Peyer's patch (tissue), 4 donors: ENCODE results near the gene JAK1. TPM values are rescaled to one million over a fixed set of nuclear protein-coding genes. Genes with fewer than 3 reads are reported as not detected.

Experiments
- DNase-seq, 3 donors: peaks; one replicate each; pipeline ENCODE4 v3.0.0-alpha.2; 2017 to 2019
- H3K27ac ChIP-seq, 4 donors: fragments of 200-600 bp; sonication (generic); one replicate each; pipeline ENCODE4 v1.5.1; 2016 to 2019
- H3K27me3 ChIP-seq, 2 donors: fragments of 200-600 bp; sonication (generic); one replicate each; pipeline ENCODE4 v1.5.1; 2019
- H3K36me3 ChIP-seq, 3 donors: fragments of 200-600 bp; sonication (generic); one replicate each; pipeline ENCODE4 v1.5.1; 2016 to 2019
- H3K4me1 ChIP-seq, 4 donors: fragments of 200-600 bp; sonication (generic); one replicate each; pipeline ENCODE4 v1.5.1; 2016 to 2019
- H3K4me3 ChIP-seq, 4 donors: fragments of 200-600 bp; sonication (generic); 1 replicate in 3 of 4; 2 replicates in 1 of 4; pipeline ENCODE4 v1.5.1; 2016 to 2019; ENCODE audit warnings: mild to moderate bottlenecking in 1 of 4
- H3K9me3 ChIP-seq, 4 donors: fragments of 200-600 bp; sonication (generic); one replicate each; pipeline ENCODE4 v1.5.1; 2016 to 2019; ENCODE audit warnings: mild to moderate bottlenecking in 1 of 4
- POLR2A ChIP-seq, 2 donors: fragments of 450-650 bp; IDR thresholded peaks; one replicate each; pipeline ENCODE4 v1.5.1; 2017; ENCODE audit warnings: antibody characterized with exemption in 2 of 2, mild to moderate bottlenecking in 2 of 2, moderate library complexity in 2 of 2
- total RNA-seq, 4 donors: library from RNA; depleted of rRNA; stranded (reverse); fragments of >200 nt; gene quantifications; one replicate each; pipeline ENCODE4 v1.1.0, GENCODE V29; 2016
- TF ChIP-seq, protein P1 (sequence below), 6 experiments: fragments of 450-650 bp in 4 of 6; fragments of 200-600 bp in 2 of 6; sonication (generic) in 1 of 6; IDR thresholded peaks; one replicate each; pipeline ENCODE4 v1.5.1; 2017 to 2019; ENCODE audit warnings: antibody characterized with exemption in 6 of 6, mild to moderate bottlenecking in 3 of 6, moderate library complexity in 1 of 6

Gene JAK1
- total RNA-seq, 4 donors from 2014 or later: 116 to 251 (median 126) TPM

GRCh38 chr1:64892576-64893573, 73.5 kb downstream of the JAK1 start:
- no peak for DNase-seq
- TF ChIP-seq, protein P1, sequence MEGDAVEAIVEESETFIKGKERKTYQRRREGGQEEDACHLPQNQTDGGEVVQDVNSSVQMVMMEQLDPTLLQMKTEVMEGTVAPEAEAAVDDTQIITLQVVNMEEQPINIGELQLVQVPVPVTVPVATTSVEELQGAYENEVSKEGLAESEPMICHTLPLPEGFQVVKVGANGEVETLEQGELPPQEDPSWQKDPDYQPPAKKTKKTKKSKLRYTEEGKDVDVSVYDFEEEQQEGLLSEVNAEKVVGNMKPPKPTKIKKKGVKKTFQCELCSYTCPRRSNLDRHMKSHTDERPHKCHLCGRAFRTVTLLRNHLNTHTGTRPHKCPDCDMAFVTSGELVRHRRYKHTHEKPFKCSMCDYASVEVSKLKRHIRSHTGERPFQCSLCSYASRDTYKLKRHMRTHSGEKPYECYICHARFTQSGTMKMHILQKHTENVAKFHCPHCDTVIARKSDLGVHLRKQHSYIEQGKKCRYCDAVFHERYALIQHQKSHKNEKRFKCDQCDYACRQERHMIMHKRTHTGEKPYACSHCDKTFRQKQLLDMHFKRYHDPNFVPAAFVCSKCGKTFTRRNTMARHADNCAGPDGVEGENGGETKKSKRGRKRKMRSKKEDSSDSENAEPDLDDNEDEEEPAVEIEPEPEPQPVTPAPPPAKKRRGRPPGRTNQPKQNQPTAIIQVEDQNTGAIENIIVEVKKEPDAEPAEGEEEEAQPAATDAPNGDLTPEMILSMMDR (IDR thresholded peaks at IDR 0.05): no peak
- no peak for TF ChIP-seq POLR2A (IDR thresholded peaks at IDR 0.05)
- H3K27me3 ChIP-seq: no peaks in the 10 kb centered on the region
- H3K36me3 ChIP-seq: no peaks in the 10 kb centered on the region
- no peak overlapping the region for H3K4me3 ChIP-seq
- H3K4me1 ChIP-seq: peaks cover 0 to 66% (median 9%) of the 10 kb centered on the region in 4 donors
- H3K27ac ChIP-seq: no peak overlapping the region
- no peaks in the 10 kb centered on the region for H3K9me3 ChIP-seq

DNA sequence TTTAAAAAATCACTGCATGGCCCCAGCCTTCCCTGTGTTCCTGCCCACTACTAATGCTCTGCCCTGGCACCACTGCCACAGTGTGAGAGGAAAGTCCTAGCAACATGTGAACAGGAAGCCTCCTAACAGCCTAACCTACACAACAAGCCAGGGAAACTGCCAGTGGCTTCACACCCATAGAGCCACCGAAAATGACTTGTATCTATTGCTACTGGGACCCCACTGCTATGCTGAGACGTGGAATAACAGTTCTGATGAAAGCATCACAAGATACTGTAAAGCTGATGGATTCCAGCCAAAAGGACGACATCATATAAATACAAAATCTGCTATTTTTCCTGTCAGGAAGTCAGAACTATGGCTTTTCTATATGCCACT, 74.9 kb downstream of the JAK1 start:
- Histone ChIP-seq H3K4me1 (peaks cover 0 to 57% (median 6%) of the 10 kb centered on the region in 4 donors), H3K27ac (no peak overlapping the region), H3K9me3 (no peaks in the 10 kb centered on the region), H3K36me3 (no peaks in the 10 kb centered on the region), H3K4me3 (no peak overlapping the region), H3K27me3 (no peaks in the 10 kb centered on the region)
- no peak for TF ChIP-seq POLR2A (IDR thresholded peaks at IDR 0.05)
- TF ChIP-seq, protein P1 (IDR thresholded peaks at IDR 0.05): no peak
- no peak for DNase-seq

- no peaks in the 10 kb centered on the region for H3K9me3 ChIP-seq
- no peak overlapping the region for H3K4me3 ChIP-seq
- H3K36me3 ChIP-seq: no peaks in the 10 kb centered on the region
- H3K27me3 ChIP-seq: no peaks in the 10 kb centered on the region
- TF ChIP-seq, protein P1 (IDR thresholded peaks at IDR 0.05): no peak
- no peak for TF ChIP-seq POLR2A (IDR thresholded peaks at IDR 0.05)
- peaks cover 0 to 52% (median 5%) of the 10 kb centered on the region in 4 donors for H3K4me1 ChIP-seq
- DNase-seq: no peak
- no peak overlapping the region for H3K27ac ChIP-seq
These were observed 75.5 kb downstream of the JAK1 start for GRCh38 chr1:64890699-64891447.

- Histone ChIP-seq H3K9me3 (no peaks in the 10 kb centered on the region), H3K27ac (no peak overlapping the region), H3K36me3 (peaks cover 0 to 9% (median 0%) of the 10 kb centered on the region in 3 donors), H3K27me3 (no peaks in the 10 kb centered on the region), H3K4me1 (peaks cover 0 to 33% (median 2%) of the 10 kb centered on the region in 4 donors), H3K4me3 (no peak overlapping the region)
- TF ChIP-seq POLR2A (IDR thresholded peaks at IDR 0.05): no peak
- TF ChIP-seq, protein P1 (IDR thresholded peaks at IDR 0.05): no peak
- no peak for DNase-seq
These were observed 78.6 kb downstream of the JAK1 start for GRCh38 chr1:64887689-64888217.

GRCh38 chr1:64886877-64887276, 79.5 kb downstream of the JAK1 start:
- Histone ChIP-seq H3K4me3 (no peak overlapping the region), H3K36me3 (peaks cover 0 to 15% (median 0%) of the 10 kb centered on the region in 3 donors), H3K27me3 (no peaks in the 10 kb centered on the region), H3K4me1 (peaks cover 0 to 28% (median 2%) of the 10 kb centered on the region in 4 donors), H3K27ac (no peak overlapping the region), H3K9me3 (no peaks in the 10 kb centered on the region)
- no peak for TF ChIP-seq POLR2A (IDR thresholded peaks at IDR 0.05)
- TF ChIP-seq, protein P1 (IDR thresholded peaks at IDR 0.05): no peak
- DNase-seq: no peak
